H1 (cell line): ENCODE measurements around the gene GPS2. TPM values are rescaled to one million over a fixed set of nuclear protein-coding genes. Genes with fewer than 3 reads are reported as not detected.

Experiments
- CTCF ChIA-PET: fragments of 300-600 bp; sonication (Branson Sonifier 250); formaldehyde crosslinking; loops from one replicate; lab custom pipeline; 2021; ENCODE audit not compliant: partially characterized antibody; lab: Charles Lee
- POLR2A ChIA-PET: fragments of 300-600 bp; sonication (Branson Sonifier 250); formaldehyde crosslinking; loops from one replicate; lab custom pipeline; 2021; ENCODE audit warnings: inconsistent platforms; ENCODE audit not compliant: partially characterized antibody; lab: Charles Lee
- DNase-seq, 2 experiments: peaks; one replicate each; pipeline versions ENCODE4 v3.0.0 to v3.0.0-alpha.2; 2010 to 2022; ENCODE audit warnings: low spot score in 2 of 2, low read depth in 1 of 2, mixed read lengths in 1 of 2
- FAIRE-seq: peaks from 2 replicates; lab custom pipeline; 2011; peaks lifted over from hg19 to GRCh38; lab: Jason Lieb, UNC
- H2AFZ ChIP-seq: 2 replicates; pipeline ENCODE4 v1.8.1; 2012; ENCODE audit warnings: low read length, inconsistent platforms
- H2AK5ac ChIP-seq: 2 replicates; pipeline ENCODE4 v1.6.1; 2013; ENCODE audit warnings: low read depth, low read length
- H2BK120ac ChIP-seq: replicated peaks from 2 replicates; pipeline ENCODE3; 2013; ENCODE audit warnings: low read depth, low read length, inconsistent platforms
- H2BK12ac ChIP-seq: 2 replicates; pipeline ENCODE4 v1.6.1; 2013; ENCODE audit warnings: low read depth, low read length
- H2BK15ac ChIP-seq: 2 replicates; pipeline ENCODE4 v1.6.1; 2013; ENCODE audit warnings: low read length
- H2BK20ac ChIP-seq: 2 replicates; pipeline ENCODE4 v1.6.1; 2013; ENCODE audit warnings: low read length
- H2BK5ac ChIP-seq: 2 replicates; pipeline ENCODE4 v1.6.1; 2013; ENCODE audit warnings: low read depth, low read length
- H3K14ac ChIP-seq: 2 replicates; pipeline ENCODE4 v1.6.1; 2013; ENCODE audit warnings: inconsistent platforms; ENCODE audit not compliant: insufficient read length
- H3K18ac ChIP-seq: 2 replicates; pipeline ENCODE4 v1.6.1; 2013; ENCODE audit warnings: low read length; ENCODE audit errors: extremely low read depth
- H3K23ac ChIP-seq: 2 replicates; pipeline ENCODE4 v1.6.1; 2013; ENCODE audit warnings: inconsistent platforms; ENCODE audit not compliant: insufficient read length
- H3K23me2 ChIP-seq: 2 replicates; pipeline ENCODE4 v1.6.1; 2013; ENCODE audit warnings: low read depth, low read length
- H3K27ac ChIP-seq: 2 replicates; pipeline ENCODE4 v1.6.1; 2011; ENCODE audit warnings: low read depth, low read length, inconsistent platforms
- H3K27me3 ChIP-seq, 4 experiments: replicated peaks in 1 of 4; 1 replicate in 1 of 4; 2 replicates in 3 of 4; pipeline versions ENCODE4 v1.6.1 to v1.8.1; 2011 to 2013; ENCODE audit warnings: low read length in 3 of 4, mild to moderate bottlenecking in 3 of 4, inconsistent platforms in 2 of 4, mixed read lengths in 2 of 4, moderate library complexity in 1 of 4; ENCODE audit not compliant: control insufficient read depth in 3 of 4, insufficient read depth in 3 of 4; ENCODE audit errors: extremely low read depth in 1 of 4
- H3K36me3 ChIP-seq, 4 experiments: 2 replicates each; pipeline versions ENCODE4 v1.6.1 to v1.8.1; 2011 to 2013; ENCODE audit warnings: mild to moderate bottlenecking in 4 of 4, low read length in 3 of 4, moderate library complexity in 2 of 4, control low read depth in 1 of 4, inconsistent platforms in 1 of 4; ENCODE audit not compliant: insufficient read depth in 4 of 4, control insufficient read depth in 2 of 4
- H3K4ac ChIP-seq: replicated peaks from 2 replicates; pipeline ENCODE3; 2013; ENCODE audit warnings: low read length, low read depth, mixed read lengths, inconsistent platforms; ENCODE audit not compliant: insufficient read length
- H3K4me1 ChIP-seq, 4 experiments: replicated peaks in 1 of 4; 1 replicate in 1 of 4; 2 replicates in 3 of 4; pipeline versions ENCODE4 v1.6.1 to v1.8.1; 2011 to 2013; ENCODE audit warnings: low read length in 3 of 4, inconsistent platforms in 2 of 4, mixed read lengths in 1 of 4; ENCODE audit not compliant: insufficient read depth in 4 of 4, control insufficient read depth in 3 of 4
- H3K4me2 ChIP-seq, 2 experiments: 2 replicates each; pipeline versions ENCODE4 v1.6.1 to v1.8.1; 2011 to 2013; ENCODE audit warnings: low read depth in 2 of 2, low read length in 2 of 2, control low read depth in 1 of 2, inconsistent platforms in 1 of 2, mild to moderate bottlenecking in 1 of 2; ENCODE audit not compliant: insufficient read depth in 1 of 2
- H3K4me3 ChIP-seq, 4 experiments: fragments of 200-600, 300-600 bp in 1 of 4; sonication (generic), shearing (Covaris generic), sonication (Bioruptor Twin) in 1 of 4; 2 replicates each; pipeline versions ENCODE4 v1.5.1 to v1.8.1; 2011 to 2016; ENCODE audit warnings: low read length in 4 of 4, low read depth in 3 of 4, control low read depth in 2 of 4, inconsistent platforms in 2 of 4, mild to moderate bottlenecking in 2 of 4, mixed read lengths in 1 of 4, moderate library complexity in 1 of 4; ENCODE audit not compliant: insufficient read depth in 2 of 4; ENCODE audit errors: extremely low read depth in 1 of 4
- H3K56ac ChIP-seq: replicated peaks from 2 replicates; pipeline ENCODE3; 2013; ENCODE audit warnings: low read depth, mild to moderate bottlenecking, mixed read lengths, low read length, inconsistent platforms; ENCODE audit not compliant: insufficient read length
- H3K79me1 ChIP-seq: 2 replicates; pipeline ENCODE4 v1.6.1; 2013; ENCODE audit warnings: low read depth, low read length, control low read depth
- H3K79me2 ChIP-seq, 2 experiments: 2 replicates each; pipeline versions ENCODE4 v1.6.1 to v1.8.1; 2012 to 2013; ENCODE audit warnings: low read length in 2 of 2, mild to moderate bottlenecking in 2 of 2, inconsistent platforms in 1 of 2; ENCODE audit not compliant: insufficient read depth in 2 of 2, control insufficient read depth in 1 of 2
- H3K9ac ChIP-seq, 4 experiments: replicated peaks in 1 of 4; 1 replicate in 1 of 4; 2 replicates in 3 of 4; pipeline versions ENCODE4 v1.6.1 to v1.8.1; 2011 to 2013; ENCODE audit warnings: low read depth in 3 of 4, low read length in 3 of 4, control low read depth in 2 of 4, mild to moderate bottlenecking in 2 of 4, moderate library complexity in 2 of 4, inconsistent platforms in 1 of 4; ENCODE audit errors: extremely low read depth in 1 of 4
- H3K9me3 ChIP-seq, 2 experiments: 2 replicates each; pipeline versions ENCODE4 v1.6.1 to v1.8.1; 2012 to 2013; ENCODE audit warnings: mild to moderate bottlenecking in 2 of 2, moderate library complexity in 2 of 2, control low read depth in 1 of 2, inconsistent platforms in 1 of 2, low read depth in 1 of 2, low read length in 1 of 2, mixed read lengths in 1 of 2; ENCODE audit not compliant: insufficient read depth in 2 of 2
- H4K20me1 ChIP-seq, 2 experiments: replicated peaks in 1 of 2; 2 replicates each; pipeline versions ENCODE3 to v1.8.1; 2011 to 2013; ENCODE audit warnings: inconsistent platforms in 2 of 2, low read length in 2 of 2, mild to moderate bottlenecking in 1 of 2; ENCODE audit not compliant: insufficient read depth in 2 of 2, control insufficient read depth in 1 of 2
- H4K5ac ChIP-seq: 2 replicates; pipeline ENCODE4 v1.6.1; 2013; ENCODE audit warnings: low read length, low read depth, mixed read lengths, inconsistent platforms; ENCODE audit not compliant: insufficient read length
- H4K8ac ChIP-seq: 2 replicates; pipeline ENCODE4 v1.8.0; 2013; ENCODE audit warnings: mild to moderate bottlenecking, moderate library complexity, low read length, inconsistent platforms; ENCODE audit not compliant: insufficient read depth; ENCODE audit errors: extremely low read depth
- H4K91ac ChIP-seq: replicated peaks from 2 replicates; pipeline ENCODE3; 2013; ENCODE audit warnings: low read length, mixed read lengths, inconsistent platforms; ENCODE audit not compliant: insufficient read length
- CBX5 ChIP-seq: fragments of 300-800, 300-1000 bp; sonication (generic); IDR thresholded peaks from 2 replicates; pipeline ENCODE4 v1.7.1; 2016; ENCODE audit warnings: antibody characterized with exemption, low read length, low read depth
- CBX8 ChIP-seq: fragments of 300-800, 300-1000 bp; sonication (generic); IDR thresholded peaks from 2 replicates; pipeline ENCODE4 v1.7.1; 2016; ENCODE audit warnings: low read depth, low read length, borderline replicate concordance
- CREB1 ChIP-seq: IDR thresholded peaks from 2 replicates; pipeline ENCODE4 v1.6.1; 2012; ENCODE audit warnings: inconsistent platforms
- EP300 ChIP-seq, 2 experiments: IDR thresholded peaks; 1 replicate in 1 of 2; 2 replicates in 1 of 2; pipeline ENCODE4 v1.6.1; 2011 to 2012; ENCODE audit warnings: low read depth in 2 of 2, low read length in 2 of 2, mild to moderate bottlenecking in 2 of 2, borderline replicate concordance in 1 of 2, inconsistent platforms in 1 of 2, moderate library complexity in 1 of 2
- EZH2 ChIP-seq: fragments of 200-600 bp; sonication (generic); IDR thresholded peaks from 2 replicates; pipeline ENCODE4 v1.7.1; 2012; ENCODE audit warnings: low read depth, mild to moderate bottlenecking, moderate library complexity, low read length, inconsistent platforms; ENCODE audit not compliant: severe bottlenecking
- GABPA ChIP-seq: IDR thresholded peaks from 2 replicates; pipeline ENCODE4 v1.6.1; 2011; ENCODE audit warnings: mild to moderate bottlenecking, low read length, moderate library complexity, borderline replicate concordance; ENCODE audit not compliant: insufficient read depth
- JUND ChIP-seq: IDR thresholded peaks from 2 replicates; pipeline ENCODE4 v1.6.1; 2011; ENCODE audit warnings: mild to moderate bottlenecking, improper control_type of control experiment, low read length
- KDM5A ChIP-seq: fragments of 200-600 bp; IDR thresholded peaks from 2 replicates; pipeline ENCODE4 v1.7.1; 2012; ENCODE audit warnings: mild to moderate bottlenecking, low read length, inconsistent platforms, mixed read lengths
- PHF8 ChIP-seq: fragments of 200-600 bp; sonication (generic); conservative IDR thresholded peaks from 2 replicates; pipeline ENCODE4 v1.7.1; 2012; ENCODE audit warnings: low read depth, mild to moderate bottlenecking, inconsistent platforms, low read length, moderate library complexity
- POLR2A ChIP-seq, 2 experiments: IDR thresholded peaks; 1 replicate in 1 of 2; 2 replicates in 1 of 2; pipeline ENCODE4 v1.6.1; 2011; ENCODE audit warnings: low read depth in 2 of 2, low read length in 2 of 2, mild to moderate bottlenecking in 2 of 2; ENCODE audit errors: control extremely low read depth in 1 of 2
- POU5F1 ChIP-seq: IDR thresholded peaks from 2 replicates; pipeline ENCODE4 v1.6.1; 2011; ENCODE audit warnings: low read depth, mild to moderate bottlenecking, low read length, moderate library complexity
- SP2 ChIP-seq: IDR thresholded peaks from 2 replicates; pipeline ENCODE4 v1.6.1; 2012; ENCODE audit warnings: mild to moderate bottlenecking, low read length, inconsistent platforms
- SP4 ChIP-seq: IDR thresholded peaks from 2 replicates; pipeline ENCODE4 v1.6.1; 2012; ENCODE audit warnings: low read length, inconsistent platforms
- TAF1 ChIP-seq: IDR thresholded peaks from 2 replicates; pipeline ENCODE4 v1.6.1; 2011; ENCODE audit warnings: mild to moderate bottlenecking, low read depth, low read length
- TCF12 ChIP-seq: IDR thresholded peaks from 2 replicates; pipeline ENCODE4 v1.6.1; 2011; ENCODE audit warnings: low read depth, mild to moderate bottlenecking, low read length
- WGBS, 2 experiments: shearing (Covaris generic) in 1 of 2; methylation state at CpG; one replicate each; pipeline versions ENCODE4 v1.1.6 to v1.1.7; 2013 to 2015; ENCODE audit warnings: low lambda C conversion rate in 2 of 2, mixed read lengths in 2 of 2, inconsistent platforms in 1 of 2, low coverage in 1 of 2, missing lambda C conversion rate in 1 of 2; ENCODE audit not compliant: insufficient replicate concordance in 2 of 2, insufficient coverage in 1 of 2, insufficient read length in 1 of 2; ENCODE audit errors: extremely low coverage in 1 of 2, missing lambda C conversion rate in 1 of 2; 5-methylcytosine and 5-hydroxymethylcytosine counted together
- polyA plus RNA-seq, 7 experiments: library from polyadenylated mRNA; depleted of rRNA in 3 of 7; stranded (reverse) in 5 of 7; unstranded in 2 of 7; fragments of >200 nt in 5 of 7; fragments of 200-250 nt in 2 of 7; gene quantifications; 1 replicate in 5 of 7; 2 replicates in 1 of 7; 4 replicates in 1 of 7; pipeline versions ENCODE4 v1.2.1 to v1.2.3, GENCODE V29; 2011 to 2013; ENCODE audit warnings: missing spikeins in 2 of 7, mixed read lengths in 2 of 7
- total RNA-seq: library from RNA; stranded (reverse); fragmentation: NEBNext Ultra II Directional; extraction: Animal tissue kit (Norgen Biotek cat#: 25700); gene quantifications from 2 replicates; pipeline ENCODE4 v1.2.1, GENCODE V29; 2021

The GPS2 gene
- total and polyA plus RNA-seq, 2 of the 8 experiments (the other 6 are each of a cell fraction or from before 2014, with no cell fraction given) = 67.0 to 152 TPM

DNA sequence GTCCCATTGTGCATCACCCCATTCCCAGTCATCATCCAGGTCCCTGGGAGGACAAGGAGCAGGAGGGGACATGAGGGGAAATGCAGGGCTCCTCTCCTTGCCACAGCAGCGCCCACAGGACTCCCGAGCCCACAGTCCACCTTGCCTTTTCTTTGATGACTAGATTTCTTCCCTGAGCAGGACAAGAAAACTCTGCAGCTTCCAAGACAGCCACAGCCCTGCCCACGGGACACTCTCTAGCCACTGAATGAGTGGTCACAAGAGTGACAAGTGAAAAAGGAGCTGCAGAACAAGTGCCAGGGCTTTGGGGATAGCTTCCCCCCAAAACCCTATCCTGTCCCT lies 9.2 kb upstream of the GPS2 start:
- FAIRE-seq = no peak
- CTCF ChIA-PET = interaction anchor here (0.6 to 9.3 kb wide), 12 partner anchors 9 to 1959 kb away, joined by 3 to 167 read pairs (median 7); partner anchors contain the start of genes ACAP1, GPS2, NLGN2 and TMEM95
- H3K36me3 ChIP-seq = peaks cover 26 to 45% (median 43%) of the 10 kb centered on the region in 4 experiments
- TF ChIP-seq CBX8 = no peak
- no peak for TF ChIP-seq EP300 (IDR thresholded peaks at IDR 0.05; ENCODE audit: borderline replicate concordance in 1 of 2, low read depth in 2 of 2, low read length in 2 of 2)
- no peak for TF ChIP-seq JUND
- no peak for TF ChIP-seq TCF12
- TF ChIP-seq TAF1 = no peak
- no peak for TF ChIP-seq POU5F1
- no peak for TF ChIP-seq EZH2
- TF ChIP-seq PHF8 = no peak
- TF ChIP-seq CREB1 = no peak
- no peak for TF ChIP-seq KDM5A
- TF ChIP-seq GABPA = no peak
- no peak for TF ChIP-seq POLR2A (IDR thresholded peaks at IDR 0.05; ENCODE audit: control extremely low read depth in 1 of 2, low read depth in 2 of 2, low read length in 2 of 2)
- TF ChIP-seq CBX5 = no peak
- no peak for TF ChIP-seq SP2
- no peak for TF ChIP-seq SP4

More for the DNA sequence above, 9.2 kb upstream of the GPS2 start:
- H4K91ac ChIP-seq = no peak overlapping the region
- no peak overlapping the region for H2AK5ac ChIP-seq
- no peak overlapping the region for H3K14ac ChIP-seq
- peaks cover 0 to 14% of the 10 kb centered on the region in 2 experiments; a peak in 2 of 4 replicates for H3K79me2 ChIP-seq
- no peaks in the 10 kb centered on the region; a peak in 1 of 7 replicates for H3K27me3 ChIP-seq
- no peak overlapping the region for H2AFZ ChIP-seq
- no peak overlapping the region for H2BK120ac ChIP-seq
- no peak overlapping the region for H2BK20ac ChIP-seq
- no peak overlapping the region for H2BK5ac ChIP-seq
- H3K23me2 ChIP-seq = peaks cover 5% of the 10 kb centered on the region
- no peak overlapping the region for H3K4me2 ChIP-seq
- no peaks in the 10 kb centered on the region for H3K9me3 ChIP-seq
- no peak overlapping the region for H4K5ac ChIP-seq
- WGBS, 2 experiments = 78% methylated on average over 3 of the region's 3 CpGs; no CpG with 5 or more reads in 1 of the 2 experiments
- H4K20me1 ChIP-seq = peaks cover 2 to 22% of the 10 kb centered on the region in 2 experiments
- H3K4me3 ChIP-seq = no peak overlapping the region
- no peak overlapping the region for H3K18ac ChIP-seq
- 0 out of 2 replicates have a peak overlapping the region, but pooled peaks have one; percentile 19 for H3K27ac ChIP-seq
- no peak overlapping the region for H2BK12ac ChIP-seq
- DNase-seq = no peak
- H3K56ac ChIP-seq = no peak overlapping the region
- H3K4me1 ChIP-seq = peaks cover 0 to 10% (median under 1%) of the 10 kb centered on the region in 4 experiments; a peak in 2 of 7 replicates
- no peak overlapping the region for H3K9ac ChIP-seq
- no peak overlapping the region for H3K4ac ChIP-seq
- peak overlapping the region; percentile 3; the same call in 1 of the 2 replicates for H4K8ac ChIP-seq
- no peak overlapping the region for H2BK15ac ChIP-seq
- H3K23ac ChIP-seq = no peak overlapping the region
- peaks cover 2% of the 10 kb centered on the region; the same call in 1 of the 2 replicates for H3K79me1 ChIP-seq
- POLR2A ChIA-PET = interaction anchor here (1.1 to 13.4 kb wide), 6 partner anchors 10 to 85 kb away, joined by 3 to 223 read pairs (median 6); partner anchors contain the start of genes ACAP1 and GPS2
